LNCAP (cell line): ENCODE data around the gene PLG.
A peak's percentile ranks its signal among the peaks of the same experiment; 100 is the strongest.

Experiments
- CTCF ChIP-seq: fragments of 450-650 bp; IDR thresholded peaks from 2 replicates; pipeline ENCODE4 v1.5.1; 2017; ENCODE audit warnings: mild to moderate bottlenecking

Gene PLG

GRCh38 chr6:160737934-160738333, 35.9 kb downstream of the PLG start:
- no peak for TF ChIP-seq CTCF

- no peak for TF ChIP-seq CTCF
Measured at GRCh38 chr6:160739955-160740354, 37.9 kb downstream of the PLG start.

GRCh38 chr6:160742090-160742489, 40.0 kb downstream of the PLG start:
- no peak for TF ChIP-seq CTCF

- peak; percentile 79 for TF ChIP-seq CTCF
Measured at GRCh38 chr6:160750276-160750689, 48.2 kb downstream of the PLG start.

GRCh38 chr6:160755165-160755564, 53.1 kb downstream of the PLG start:
- no peak for TF ChIP-seq CTCF

GRCh38 chr6:160756021-160756420, 54.0 kb downstream of the PLG start:
- TF ChIP-seq CTCF, result no peak

GRCh38 chr6:160756871-160757270, 54.8 kb downstream of the PLG start:
- no peak for TF ChIP-seq CTCF

- TF ChIP-seq CTCF, result no peak
Measured at GRCh38 chr6:160764847-160765246, 62.8 kb downstream of the PLG start.
